Inferior parietal cortex (tissue), 1 donor: Measurements from ENCODE around the gene RLIM.
"Not testable (repeated sequence)": the region's sequence is repeated elsewhere in the genome, so short reads cannot be mapped to it uniquely, and the experiment has no call there.

Experiments used
- DNase-seq: peaks from one replicate; pipeline ENCODE4 v3.0.0-alpha.2; 2016; ENCODE audit errors: extremely low spot score

The RLIM gene, protein sequence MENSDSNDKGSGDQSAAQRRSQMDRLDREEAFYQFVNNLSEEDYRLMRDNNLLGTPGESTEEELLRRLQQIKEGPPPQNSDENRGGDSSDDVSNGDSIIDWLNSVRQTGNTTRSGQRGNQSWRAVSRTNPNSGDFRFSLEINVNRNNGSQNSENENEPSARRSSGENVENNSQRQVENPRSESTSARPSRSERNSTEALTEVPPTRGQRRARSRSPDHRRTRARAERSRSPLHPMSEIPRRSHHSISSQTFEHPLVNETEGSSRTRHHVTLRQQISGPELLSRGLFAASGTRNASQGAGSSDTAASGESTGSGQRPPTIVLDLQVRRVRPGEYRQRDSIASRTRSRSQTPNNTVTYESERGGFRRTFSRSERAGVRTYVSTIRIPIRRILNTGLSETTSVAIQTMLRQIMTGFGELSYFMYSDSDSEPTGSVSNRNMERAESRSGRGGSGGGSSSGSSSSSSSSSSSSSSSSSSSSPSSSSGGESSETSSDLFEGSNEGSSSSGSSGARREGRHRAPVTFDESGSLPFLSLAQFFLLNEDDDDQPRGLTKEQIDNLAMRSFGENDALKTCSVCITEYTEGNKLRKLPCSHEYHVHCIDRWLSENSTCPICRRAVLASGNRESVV

DNA sequence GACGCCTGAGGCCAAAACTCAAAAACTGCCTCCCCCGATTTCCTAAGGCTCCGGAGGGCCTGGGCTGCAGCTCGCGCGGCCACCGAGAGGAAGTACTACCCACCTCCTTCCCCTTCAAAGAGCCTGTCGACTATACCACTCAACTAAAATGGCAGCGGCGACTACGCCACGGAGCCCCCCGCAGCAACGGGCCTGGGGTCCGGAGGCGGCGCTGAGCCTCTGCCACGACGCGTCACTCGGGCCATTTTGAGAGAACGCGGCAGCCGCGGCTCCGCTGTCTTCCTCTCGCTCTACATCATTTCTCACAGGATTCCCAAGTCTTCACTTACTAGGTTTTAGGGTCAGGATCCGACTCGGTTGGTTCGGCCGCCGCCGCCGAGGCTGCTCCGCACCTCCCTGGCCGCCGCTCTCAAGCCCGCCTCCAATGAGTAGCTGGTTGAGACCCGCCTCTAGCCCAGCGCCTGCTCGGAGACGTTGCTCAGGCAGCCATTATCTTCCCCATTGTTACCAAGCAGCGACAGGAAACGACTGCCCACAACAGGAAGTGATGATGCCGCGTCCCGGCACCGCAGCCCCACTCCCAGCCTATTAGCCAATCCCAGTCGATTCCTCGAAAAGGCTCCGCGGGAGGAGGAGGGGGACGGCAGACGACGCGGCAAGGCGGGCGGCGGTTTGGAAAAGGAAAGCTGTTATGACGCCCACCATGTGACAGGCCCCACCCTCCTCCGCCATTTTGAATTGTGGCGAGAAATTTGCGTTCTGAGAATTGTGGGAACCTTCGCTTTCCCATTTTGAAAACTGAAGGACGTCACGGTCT, at the start of gene RLIM:
TSS of gene RLIM (minus strand) at position 532 of the 817 bp plus-strand sequence. CDS start 18,647 bp downstream, outside the sequence.
- DNase-seq = peak; percentile 90

DNA sequence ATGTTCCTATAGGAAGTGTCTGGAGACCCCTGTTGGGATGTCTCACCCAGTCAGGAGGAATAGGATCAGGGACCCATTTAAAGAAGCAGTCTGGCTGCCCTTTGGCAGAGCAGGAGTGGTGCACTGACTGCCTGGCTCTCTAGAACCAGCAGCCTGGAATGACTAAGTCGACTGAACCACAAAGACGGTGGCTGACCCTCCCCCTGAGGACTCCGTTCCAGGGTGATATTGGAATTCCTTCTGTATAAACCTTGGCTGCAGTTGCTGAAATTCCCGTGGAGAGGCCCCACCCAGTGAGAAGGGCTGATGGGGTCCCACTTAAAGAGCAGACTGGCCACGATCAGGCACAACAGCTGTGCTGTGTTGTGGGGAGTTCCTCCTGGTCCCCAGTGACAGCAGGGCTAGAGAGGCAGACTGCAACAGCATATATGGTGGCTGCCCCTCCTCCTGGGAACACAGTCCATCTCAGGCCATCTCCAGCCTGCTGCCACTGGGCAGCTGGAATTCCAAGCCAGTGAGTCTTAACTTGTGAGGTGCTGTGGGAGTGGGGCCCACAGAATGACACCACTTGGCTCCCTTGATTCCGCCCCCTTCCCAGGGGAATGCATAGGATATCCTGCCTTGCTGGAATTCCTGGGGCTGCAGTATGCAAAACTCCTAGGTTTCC, 41.8 kb upstream of the RLIM start:
- DNase-seq = no peak

DNA sequence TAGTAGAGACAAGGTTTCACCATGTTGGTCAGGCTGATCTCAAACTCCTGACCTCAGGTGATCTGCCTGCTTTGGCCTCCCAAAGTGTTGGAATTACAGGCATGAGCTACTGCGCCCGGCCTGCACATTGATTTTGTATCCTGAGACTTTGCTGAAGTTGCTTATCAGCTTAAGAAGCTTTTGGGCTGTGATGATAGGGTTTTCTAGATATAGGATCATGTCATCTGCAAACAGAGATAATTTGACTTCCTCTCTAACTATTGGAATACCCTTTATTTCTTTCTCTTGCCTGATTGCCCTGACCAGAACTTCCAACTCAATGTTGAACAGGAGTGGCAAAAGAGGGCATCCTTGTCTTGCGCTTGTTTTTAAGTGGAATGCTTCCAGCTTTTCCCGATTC, 40.5 kb upstream of the RLIM start:
- not testable (repeated sequence) for DNase-seq

DNA sequence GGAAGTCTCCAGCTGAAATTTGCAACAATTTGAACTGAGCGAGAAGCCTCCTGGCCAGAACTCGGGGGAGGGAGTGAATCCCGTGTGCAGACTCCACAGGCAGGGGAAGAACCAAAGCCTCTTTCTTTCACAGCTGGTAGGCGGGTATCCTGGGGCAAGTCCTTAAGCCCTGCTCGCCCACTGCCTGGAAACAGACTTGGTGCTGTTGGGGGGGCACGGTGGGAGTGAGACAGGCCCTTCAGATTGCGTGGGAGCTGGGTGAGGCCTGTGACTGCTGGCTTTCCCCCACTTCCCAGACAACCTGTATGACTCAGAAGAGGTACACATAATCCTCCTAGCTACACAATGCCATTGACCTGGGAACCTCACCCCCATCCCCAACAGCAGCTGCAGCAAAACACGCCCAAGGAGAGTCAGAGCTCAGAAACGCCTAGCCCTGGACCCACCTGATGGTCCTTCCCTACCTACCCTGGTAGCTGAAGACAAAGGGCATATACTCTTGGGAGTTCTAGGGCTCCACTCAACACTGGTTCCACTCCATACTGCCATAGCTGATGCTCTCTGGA, 22.4 kb upstream of the RLIM start:
- no peak for DNase-seq

DNA sequence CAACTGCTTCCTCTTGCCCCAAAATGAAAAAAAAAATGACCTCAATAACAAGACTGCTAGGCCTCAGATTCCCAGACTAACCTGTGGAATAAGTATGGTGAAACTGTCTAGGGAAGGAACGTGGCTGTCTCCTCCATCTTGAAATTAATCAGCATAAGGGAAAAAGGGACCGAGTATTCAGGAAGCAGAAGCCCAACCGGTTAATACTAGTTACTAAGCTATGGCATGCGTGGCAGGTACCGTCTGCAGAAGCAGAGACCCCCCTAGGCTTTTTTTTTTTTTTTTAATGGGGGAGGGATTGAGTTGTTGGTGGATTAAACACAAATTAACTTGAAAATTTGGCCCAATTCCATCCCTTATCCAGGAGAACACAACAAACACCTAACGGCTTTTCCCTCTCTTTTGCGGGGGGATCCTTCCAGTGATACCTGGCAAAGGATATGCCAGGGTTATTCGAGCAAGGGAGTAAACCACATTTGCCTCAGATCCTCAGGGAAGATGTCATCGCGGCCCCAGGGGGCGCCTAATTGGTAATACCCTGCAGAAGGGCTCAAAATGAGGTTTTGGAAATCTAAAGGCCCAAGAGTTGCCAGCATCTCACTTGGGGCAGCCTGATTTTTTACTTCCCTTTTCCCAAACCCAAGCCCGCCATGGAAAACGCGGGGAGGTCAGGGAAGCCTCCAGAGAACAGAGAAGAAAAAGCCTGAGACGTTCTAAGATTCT, 893 bp downstream of the RLIM start:
- peak; percentile 6 for DNase-seq

DNA sequence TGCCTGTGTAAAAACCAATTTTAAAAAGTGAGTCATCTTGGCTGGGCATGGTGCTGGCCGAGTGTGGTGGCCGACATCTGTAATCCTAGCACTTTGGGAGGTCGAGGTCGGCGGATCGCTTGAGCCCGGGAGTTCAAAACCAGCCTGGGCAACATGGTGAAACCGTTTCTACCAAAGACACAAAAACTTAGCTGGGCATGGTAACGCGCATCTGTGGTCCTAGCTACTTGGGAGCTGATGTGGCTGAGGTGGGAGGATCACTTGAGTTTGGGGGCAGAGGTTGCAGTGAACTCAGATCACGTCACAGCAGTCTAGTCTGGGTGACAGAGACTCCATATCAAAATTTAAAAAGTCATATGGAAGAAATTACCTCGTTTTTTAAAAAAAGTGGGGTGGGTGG, 7.6 kb downstream of the RLIM start:
- DNase-seq = no peak

DNA sequence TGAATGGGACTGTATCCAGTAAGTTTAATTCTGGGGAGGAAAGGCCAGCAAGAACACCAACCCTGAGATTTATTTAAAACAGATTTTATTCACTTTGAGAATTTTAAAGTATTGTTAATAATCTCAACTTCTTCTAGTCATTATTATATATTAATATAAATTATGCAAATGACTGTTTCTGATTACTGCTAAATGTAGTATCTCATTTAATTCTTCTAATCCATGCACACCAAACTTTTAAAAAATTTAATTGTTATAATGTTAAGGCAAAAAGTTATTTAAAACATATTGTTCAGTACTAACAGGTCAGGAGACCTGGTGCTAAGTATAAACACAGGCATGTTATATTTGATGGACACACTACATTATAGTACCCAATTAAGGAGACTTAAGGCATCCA, 8.1 kb downstream of the RLIM start:
- DNase-seq = no peak

DNA sequence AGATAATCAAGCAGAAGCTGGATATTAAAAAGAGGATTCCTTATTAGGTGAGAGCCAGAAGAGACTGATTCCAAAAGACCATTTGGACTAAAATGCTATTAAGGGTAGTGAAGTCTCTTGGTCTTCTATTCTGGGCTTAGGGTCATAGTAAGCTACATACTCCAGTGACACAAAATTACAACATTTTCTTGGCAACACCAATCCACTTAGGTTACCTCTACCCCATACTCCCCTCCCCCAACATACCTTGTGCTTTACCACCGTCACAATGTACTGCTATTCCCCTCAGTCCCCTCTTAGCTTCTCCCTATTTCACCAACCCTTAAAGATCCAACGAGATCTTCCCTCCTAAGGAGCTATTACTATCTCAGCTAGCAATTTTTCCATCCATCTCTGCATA, 11.4 kb downstream of the RLIM start:
- DNase-seq = no peak

DNA sequence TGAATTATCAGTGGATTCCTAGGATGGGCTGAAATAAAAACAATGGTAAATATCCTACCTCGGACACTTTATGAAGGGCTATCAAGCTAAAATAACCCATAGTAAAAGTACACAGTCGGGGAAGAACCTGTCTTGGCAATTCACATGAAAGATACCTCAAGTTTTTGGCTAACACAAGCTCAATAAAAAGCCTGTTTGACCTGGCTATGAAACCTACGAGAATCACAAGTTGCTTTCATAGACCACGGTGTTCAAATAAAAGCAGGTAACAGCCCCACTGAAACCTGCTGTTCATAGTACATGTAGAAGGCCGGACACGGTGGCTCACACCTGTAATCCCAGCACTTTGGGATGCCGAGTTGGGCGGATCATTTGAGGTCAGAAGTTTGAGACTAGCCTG, 12.3 kb downstream of the RLIM start:
- no peak for DNase-seq

DNA sequence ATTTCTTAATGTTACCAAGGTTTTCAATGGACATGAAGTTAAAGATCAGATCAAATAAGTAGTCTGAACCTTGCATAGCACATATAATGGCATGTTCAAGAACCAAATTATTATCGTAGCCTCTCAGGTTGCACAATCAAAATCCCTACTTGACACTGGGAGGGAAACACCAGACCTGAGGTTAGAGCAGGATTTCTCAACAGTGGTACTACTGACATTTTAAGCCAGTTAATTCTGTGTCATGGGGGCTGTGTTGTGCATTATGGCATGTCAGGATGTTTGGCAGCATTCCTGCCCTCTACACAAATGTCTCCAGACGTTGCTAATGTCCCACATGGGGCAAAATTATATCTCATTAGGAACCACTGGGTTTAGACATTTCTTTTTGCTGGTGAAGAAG, 20.8 kb downstream of the RLIM start:
- no peak for DNase-seq

DNA sequence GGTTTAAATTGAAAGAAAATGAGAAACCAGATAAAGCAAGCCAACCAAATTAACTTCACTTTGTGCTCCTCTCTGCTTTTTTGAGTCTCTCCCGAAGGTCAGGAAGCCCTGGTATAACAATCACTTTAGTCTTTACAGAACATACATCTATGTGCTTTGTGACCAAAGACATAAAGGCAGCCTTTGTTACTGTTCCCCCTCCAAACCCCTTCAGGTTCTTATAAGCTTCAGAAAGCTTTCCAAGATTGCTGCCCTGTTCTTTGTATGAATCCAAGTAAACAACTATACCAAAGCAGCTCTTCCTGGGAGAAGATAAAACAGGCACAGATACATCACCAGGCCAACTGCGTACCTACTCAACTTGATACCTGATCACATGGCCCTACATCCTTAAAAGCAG, 28.7 kb downstream of the RLIM start:
- no peak for DNase-seq

DNA sequence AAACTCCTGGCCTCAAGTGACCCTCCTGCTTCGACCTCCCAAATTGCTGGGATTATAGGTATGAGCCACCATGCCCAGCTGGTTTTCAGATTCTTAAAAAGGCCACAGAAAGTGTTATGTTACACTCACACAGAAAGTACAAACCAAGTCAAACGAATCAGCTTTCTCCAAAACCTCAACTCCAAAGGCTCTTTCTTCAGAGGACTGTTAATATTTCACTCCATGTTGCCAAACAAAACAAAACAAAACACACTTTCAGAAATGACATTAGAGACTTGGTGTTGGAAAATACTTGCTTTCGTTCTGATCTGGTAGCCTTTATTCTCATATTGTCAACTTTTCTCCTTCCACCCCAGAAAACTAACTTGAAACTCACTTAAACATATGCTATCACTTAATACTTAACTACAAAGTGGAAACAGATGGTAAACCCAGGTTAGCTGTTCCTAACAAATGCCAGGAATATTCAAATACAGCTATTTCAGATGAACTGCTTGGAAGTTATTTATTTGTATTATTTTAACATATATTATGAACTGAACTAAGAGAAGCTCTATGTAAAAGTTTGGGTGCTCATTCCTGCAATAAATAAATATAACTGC, 34.7 kb downstream of the RLIM start:
- DNase-seq = no peak

DNA sequence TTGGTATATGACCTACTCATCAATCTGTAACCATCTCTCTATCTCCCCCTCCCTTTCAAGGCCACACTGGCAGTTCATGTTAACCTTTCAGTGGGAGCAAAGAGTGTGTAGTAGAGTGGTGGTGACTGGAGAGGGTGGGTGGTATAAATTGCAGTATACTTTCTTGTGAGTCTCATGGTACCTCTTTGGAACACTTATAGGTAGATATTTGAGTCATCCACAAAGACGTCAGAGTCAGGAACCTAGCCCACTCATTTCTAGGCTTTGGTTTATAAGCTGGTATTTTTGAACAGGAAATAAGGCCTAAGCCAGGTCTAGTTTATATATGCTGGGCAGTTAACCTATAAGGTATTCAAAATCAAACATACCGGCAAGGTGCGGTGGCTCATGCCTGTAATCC, 36.3 kb downstream of the RLIM start:
- DNase-seq = no peak

DNA sequence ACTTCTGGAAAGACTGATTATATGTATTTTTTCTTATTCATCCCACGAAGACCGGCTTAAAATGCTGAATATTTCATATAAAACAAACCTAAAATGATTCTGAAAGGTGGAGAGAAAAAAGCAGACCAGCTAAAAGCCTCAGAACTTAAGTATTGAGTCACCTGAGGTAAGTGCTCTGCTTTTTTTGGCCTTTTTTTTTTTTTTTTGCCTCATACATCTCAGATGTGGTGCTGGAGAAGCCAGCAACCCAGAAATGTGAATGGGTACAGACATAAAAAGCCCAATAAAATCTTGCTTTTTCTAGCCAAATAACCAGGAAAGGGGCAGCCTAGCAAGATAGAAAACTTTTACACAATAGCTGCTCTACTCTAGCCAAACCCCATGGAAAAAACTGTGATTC, 57.0 kb downstream of the RLIM start:
- DNase-seq = no peak

DNA sequence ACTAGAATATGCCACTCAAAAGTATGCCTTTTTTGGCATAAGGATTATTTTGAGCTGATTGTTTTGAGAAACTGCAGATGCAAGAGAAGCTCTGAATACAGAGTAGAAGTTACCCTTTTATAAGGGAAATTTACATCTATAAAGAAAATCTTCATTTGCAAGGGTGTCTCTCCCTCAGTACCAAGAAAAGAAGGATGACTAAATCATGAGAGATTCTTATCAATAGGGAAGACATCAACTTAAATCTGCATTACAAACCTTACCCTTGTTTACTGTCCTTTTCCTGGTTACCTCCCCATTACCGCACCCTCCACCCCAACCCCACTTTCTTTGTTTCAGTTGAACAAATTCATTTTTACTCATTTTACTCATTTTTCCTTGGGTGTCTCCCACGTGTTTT, 62.5 kb downstream of the RLIM start:
- DNase-seq = no peak

DNA sequence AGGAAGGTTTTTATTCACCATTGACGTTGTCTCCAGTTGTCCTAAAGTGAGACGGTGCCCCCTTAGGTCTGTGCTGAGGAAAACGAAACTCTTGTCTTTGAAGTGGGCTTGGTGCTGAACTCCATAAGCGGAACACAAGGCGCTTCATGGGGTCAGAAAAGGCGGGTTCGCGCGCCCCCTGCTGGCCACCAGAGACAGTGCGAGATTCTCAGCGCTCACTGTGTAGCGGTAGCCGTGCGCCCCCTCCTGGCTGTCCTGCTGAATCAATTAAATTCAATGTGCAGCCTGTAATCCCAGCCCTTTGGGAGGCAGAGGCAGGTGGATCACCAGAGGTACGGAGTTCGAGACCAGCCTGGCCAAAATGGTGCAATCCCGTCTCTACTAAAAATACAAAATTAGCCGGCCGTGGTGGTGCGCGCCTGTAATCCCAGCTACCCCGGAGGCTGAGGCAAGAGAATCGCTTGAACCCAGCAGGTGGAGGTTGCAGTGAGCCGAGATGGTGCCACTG, 64.1 kb downstream of the RLIM start:
- peak; percentile 67 for DNase-seq

DNA sequence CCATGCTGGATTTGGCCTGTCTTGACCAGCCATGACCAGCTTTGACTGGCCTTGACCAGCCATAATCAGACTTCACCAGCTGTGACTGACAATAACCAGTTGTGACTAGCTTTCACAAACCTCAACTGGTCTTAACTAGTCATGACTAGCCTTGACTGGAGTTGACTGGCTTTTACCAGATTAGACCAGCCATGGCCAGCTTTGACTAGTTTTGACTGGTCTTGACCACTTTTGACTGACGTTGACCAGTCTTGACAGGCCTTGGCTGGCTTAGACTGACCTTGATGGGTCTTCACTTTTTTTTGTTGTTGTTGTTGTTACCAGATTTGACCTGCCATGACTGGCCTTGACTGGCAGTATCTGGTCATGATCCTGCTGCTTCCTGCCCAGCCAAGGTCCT, 67.4 kb downstream of the RLIM start:
- DNase-seq = no peak

DNA sequence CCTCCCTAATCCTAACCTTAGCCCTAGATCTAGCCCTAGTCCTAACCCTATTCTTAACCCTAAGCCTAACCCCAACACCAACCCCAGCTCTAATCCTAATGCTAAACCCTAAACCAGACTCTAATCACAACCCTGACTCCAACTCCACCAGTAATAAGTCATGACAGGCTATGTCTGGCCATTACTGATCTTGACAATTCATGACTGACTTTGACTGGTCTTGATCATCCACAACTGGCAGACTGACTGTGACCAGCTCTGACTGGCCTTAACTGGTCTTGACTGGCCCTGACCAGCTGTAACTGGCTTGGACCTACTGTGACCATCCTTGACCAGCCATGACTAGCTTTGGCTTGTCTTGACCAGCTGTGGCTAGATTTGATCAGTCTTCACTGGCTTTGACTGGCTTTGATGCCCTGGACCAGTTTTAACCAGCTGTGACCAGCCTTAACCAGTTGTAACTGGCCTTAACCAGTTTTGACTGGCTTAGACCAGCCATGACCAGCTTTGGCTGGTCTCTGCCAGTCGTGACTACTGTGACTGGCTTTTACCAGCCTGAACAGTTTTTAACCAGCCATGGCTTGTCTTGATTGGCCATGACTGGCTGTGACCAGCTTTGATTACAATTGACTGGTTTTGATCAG, 68.4 kb downstream of the RLIM start:
- no peak for DNase-seq

DNA sequence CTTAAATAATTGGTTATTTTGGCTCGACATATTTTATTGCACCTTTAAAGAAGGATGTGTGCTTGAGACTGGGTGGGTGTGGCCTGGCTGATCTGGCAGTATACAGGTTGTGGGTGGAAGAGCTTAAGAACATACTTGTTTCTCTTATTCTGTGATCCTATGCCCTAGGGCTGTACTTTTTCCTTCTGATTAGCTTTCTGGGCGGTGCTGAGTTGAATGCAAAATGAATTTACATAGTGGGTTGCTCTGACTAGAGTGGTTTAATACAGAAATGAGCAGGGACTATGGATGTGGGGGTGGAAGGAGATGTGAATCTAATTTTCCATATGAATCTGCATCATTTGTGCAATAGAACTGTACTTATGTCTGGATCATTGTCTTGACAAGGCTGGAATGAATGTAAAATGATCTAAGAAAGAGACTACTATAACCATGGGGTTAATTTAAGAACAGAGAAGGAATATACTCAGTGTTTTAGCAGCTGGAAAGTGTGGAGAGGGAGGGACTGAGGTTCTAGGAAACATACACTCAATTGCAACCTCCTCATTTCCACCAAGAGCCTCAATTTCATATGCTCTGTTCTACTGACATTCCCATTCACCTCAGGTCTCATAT, 73.7 kb downstream of the RLIM start:
- DNase-seq = no peak
